ENCODE measurements around the gene DAO. TPM values are rescaled to one million over a fixed set of nuclear protein-coding genes. Genes with fewer than 3 reads are reported as not detected.

Gene DAO
- total RNA-seq, 1 donor from 2014 or later = not detected

DNA sequence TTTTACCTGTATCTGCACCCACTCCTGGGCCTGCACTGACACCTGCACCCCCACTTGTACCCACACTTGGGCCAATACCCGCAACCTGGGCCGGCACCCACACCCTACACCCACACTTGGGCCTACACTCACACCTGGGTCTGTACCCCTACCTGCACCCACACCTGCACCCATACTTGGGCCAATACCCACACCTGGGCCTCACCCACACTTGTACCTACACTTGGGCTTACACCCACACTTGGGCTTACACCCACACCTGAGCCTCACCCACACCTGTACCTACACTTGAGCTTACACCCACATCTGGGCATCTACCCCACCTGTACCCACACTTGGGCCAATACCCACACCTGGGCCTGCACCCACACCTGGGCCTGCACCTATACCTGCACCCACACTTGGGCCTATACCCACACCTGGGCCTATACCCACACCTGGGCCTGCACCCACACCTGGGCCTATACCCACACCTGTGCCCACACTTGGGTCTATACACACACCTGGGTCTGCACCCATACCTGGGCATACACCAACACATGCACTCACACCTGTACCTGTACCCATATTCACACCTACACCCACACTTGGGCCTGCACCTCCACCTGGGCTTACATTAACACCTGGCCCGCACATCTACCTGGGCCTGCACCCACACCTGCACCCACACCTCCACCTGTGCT is 39.2 kb downstream of the DAO start:
- Mint-ChIP-seq H3K27ac (no peak overlapping the region), H3K36me3 (no peaks in the 10 kb centered on the region), H3K9me3 (peaks cover 3% of the 10 kb centered on the region), H3K4me1 (ENCODE audit: unreplicated experiment) (no peaks in the 10 kb centered on the region), H3K27me3 (peaks cover 8% of the 10 kb centered on the region), H3K4me3 (no peak overlapping the region)
- no peak for TF ChIP-seq CTCF (conservative IDR thresholded peaks at IDR 0.05)
- DNase-seq (ENCODE audit: extremely low spot score, unreplicated experiment) = no peak

- TF ChIP-seq CTCF (conservative IDR thresholded peaks at IDR 0.05) = no peak
- Mint-ChIP-seq H3K27me3 (peaks cover 14% of the 10 kb centered on the region), H3K4me3 (no peak overlapping the region)
Observed at GRCh38 chr12:108921946-108922345, 42.1 kb downstream of the DAO start.

GRCh38 chr12:108922918-108923317 is 43.0 kb downstream of the DAO start:
- DNase-seq (ENCODE audit: extremely low spot score, unreplicated experiment) = no peak
- TF ChIP-seq CTCF (conservative IDR thresholded peaks at IDR 0.05) = no peak
- Mint-ChIP-seq H3K36me3 (no peaks in the 10 kb centered on the region), H3K27me3 (peaks cover 14% of the 10 kb centered on the region), H3K4me3 (no peak overlapping the region), H3K4me1 (ENCODE audit: unreplicated experiment) (no peaks in the 10 kb centered on the region), H3K9me3 (peaks cover 8% of the 10 kb centered on the region), H3K27ac (no peak overlapping the region)

More at GRCh38 chr12:108921946-108922345, 42.1 kb downstream of the DAO start:
- Mint-ChIP-seq H3K9me3 (peaks cover 8% of the 10 kb centered on the region), H3K27ac (no peak overlapping the region), H3K36me3 (no peaks in the 10 kb centered on the region), H3K4me1 (ENCODE audit: unreplicated experiment) (no peaks in the 10 kb centered on the region)
- no peak for DNase-seq (ENCODE audit: extremely low spot score, unreplicated experiment)

DNA sequence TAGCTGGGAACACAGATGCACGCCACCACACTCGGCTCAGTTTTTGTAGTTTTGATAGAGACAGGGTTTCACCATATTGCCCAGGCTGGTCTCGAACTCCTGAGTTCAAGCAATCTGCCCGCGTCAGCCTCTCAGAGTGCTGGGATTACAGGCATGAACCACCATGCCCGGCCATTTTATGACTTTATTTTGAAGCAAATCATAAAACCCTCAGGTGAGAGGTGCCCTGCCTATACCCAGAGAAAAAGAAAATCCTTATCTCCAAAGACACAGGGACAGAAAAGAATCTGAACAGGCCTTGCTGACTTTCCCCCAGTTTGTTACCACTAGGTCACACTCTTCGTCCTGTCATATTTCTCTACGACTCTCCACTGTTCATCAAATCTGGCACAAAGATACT is 48.8 kb downstream of the DAO start:
- no peak overlapping the region for H3K27ac Mint-ChIP-seq
- peaks cover 5% of the 10 kb centered on the region for H3K9me3 Mint-ChIP-seq
- H3K27me3 Mint-ChIP-seq = peaks cover 7% of the 10 kb centered on the region
- H3K36me3 Mint-ChIP-seq = no peaks in the 10 kb centered on the region
- no peak for TF ChIP-seq CTCF (conservative IDR thresholded peaks at IDR 0.05)
- DNase-seq (ENCODE audit: extremely low spot score, unreplicated experiment) = no peak
- no peak overlapping the region for H3K4me3 Mint-ChIP-seq
- no peaks in the 10 kb centered on the region for H3K4me1 Mint-ChIP-seq (ENCODE audit: unreplicated experiment)

- TF ChIP-seq CTCF (conservative IDR thresholded peaks at IDR 0.05) = no peak
- no peak overlapping the region for H3K4me3 Mint-ChIP-seq
- H3K27ac Mint-ChIP-seq = no peak overlapping the region
- H3K4me1 Mint-ChIP-seq (ENCODE audit: unreplicated experiment) = no peaks in the 10 kb centered on the region
- no peaks in the 10 kb centered on the region for H3K36me3 Mint-ChIP-seq
- peaks cover 7% of the 10 kb centered on the region for H3K27me3 Mint-ChIP-seq
- peaks cover 5% of the 10 kb centered on the region for H3K9me3 Mint-ChIP-seq
- DNase-seq (ENCODE audit: extremely low spot score, unreplicated experiment) = no peak
Observed at GRCh38 chr12:108930155-108930554, 50.3 kb downstream of the DAO start.

All from type B pancreatic cell (in vitro differentiated cells).